ENCODE data around the gene EFNB2.

EFNB2 gene

GRCh38 chr13:106480351-106480910 is 55.0 kb downstream of the EFNB2 start:
- no peak for DNase-seq

GRCh38 chr13:106479929-106480328 is 55.5 kb downstream of the EFNB2 start:
- DNase-seq, result no peak

- DNase-seq, result no peak
Measured at GRCh38 chr13:106478116-106478515, 57.3 kb downstream of the EFNB2 start.

- no peak for DNase-seq
Measured at GRCh38 chr13:106477303-106477702, 58.2 kb downstream of the EFNB2 start.

- no peak for DNase-seq
Measured at GRCh38 chr13:106475852-106476251, 59.6 kb downstream of the EFNB2 start.

- DNase-seq, result no peak
Measured at GRCh38 chr13:106474912-106475311, 60.5 kb downstream of the EFNB2 start.

GRCh38 chr13:106473154-106473553 is 62.3 kb downstream of the EFNB2 start:
- no peak for DNase-seq

- no peak for DNase-seq
Measured at GRCh38 chr13:106472621-106473020, 62.8 kb downstream of the EFNB2 start.

GRCh38 chr13:106471957-106472543 is 63.4 kb downstream of the EFNB2 start:
- no peak for DNase-seq

- no peak for DNase-seq
Measured at GRCh38 chr13:106470576-106470975, 64.9 kb downstream of the EFNB2 start.

- DNase-seq, result no peak
Measured at GRCh38 chr13:106468744-106469590, 66.5 kb downstream of the EFNB2 start.

- DNase-seq, result no peak
Measured at GRCh38 chr13:106468207-106468606, 67.3 kb downstream of the EFNB2 start.

GRCh38 chr13:106467427-106468122 is 67.9 kb downstream of the EFNB2 start:
- DNase-seq, result no peak

GRCh38 chr13:106466691-106467426 is 68.6 kb downstream of the EFNB2 start:
- DNase-seq, result no peak

GRCh38 chr13:106464076-106464475 is 71.4 kb downstream of the EFNB2 start:
- no peak for DNase-seq

GRCh38 chr13:106462710-106463109 is 72.8 kb downstream of the EFNB2 start:
- no peak for DNase-seq

GRCh38 chr13:106455777-106456176 is 79.7 kb downstream of the EFNB2 start:
- no peak for DNase-seq

- no peak for DNase-seq
Measured at GRCh38 chr13:106455190-106455589, 80.3 kb downstream of the EFNB2 start.

GRCh38 chr13:106453101-106453500 is 82.4 kb downstream of the EFNB2 start:
- no peak for DNase-seq

- no peak for DNase-seq
Measured at GRCh38 chr13:106450991-106451390, 84.5 kb downstream of the EFNB2 start.

GRCh38 chr13:106449096-106449495 is 86.4 kb downstream of the EFNB2 start:
- no peak for DNase-seq

GRCh38 chr13:106445996-106446395 is 89.5 kb downstream of the EFNB2 start:
- DNase-seq, result no peak

Measured in cortex of kidney (tissue), 1 donor.